Measurements from ENCODE around the gene SMPD3. TPM values are rescaled to one million over a fixed set of nuclear protein-coding genes. Genes with fewer than 3 reads are reported as not detected.

SMPD3 gene
- total RNA-seq, 2 experiments from 2014 or later: 0.89 to 1.1 TPM

- intact Hi-C loops (cut with DNase I, micrococcal nuclease): loop anchor here in 1 of 2 experiments (1.0 kb wide), 1 partner anchor 12 kb away; no protein-coding TSS in a partner anchor
- no peak overlapping the region for H3K27ac ChIP-seq (ENCODE audit: low read depth in 1 of 2, low read length in 2 of 2)
- peaks cover 71% of the 10 kb centered on the region for H3K36me3 Mint-ChIP-seq (ENCODE audit: low read depth)
- no peaks in the 10 kb centered on the region for H3K27me3 Mint-ChIP-seq
- H3K4me1 ChIP-seq (ENCODE audit: insufficient read depth, low read length): peaks cover 45% of the 10 kb centered on the region
- ATAC-seq (ENCODE audit: poor library complexity): no peak
- H3K36me3 ChIP-seq (ENCODE audit: insufficient read depth, low read length): peaks cover 50% of the 10 kb centered on the region
- H3K4me1 Mint-ChIP-seq (ENCODE audit: low read depth): peaks cover 57% of the 10 kb centered on the region
- ChIA-PET POLR2A (no interaction called here), CTCF (no interaction called here)
- H3K27me3 ChIP-seq (ENCODE audit: control insufficient read depth in 1 of 2, insufficient read depth in 2 of 2, low read length in 2 of 2): no peaks in the 10 kb centered on the region
- H3K27ac Mint-ChIP-seq: no peak overlapping the region
- H3K9me3 ChIP-seq (ENCODE audit: control insufficient read depth in 1 of 2, insufficient read depth in 1 of 2, low read length in 2 of 2): no peaks in the 10 kb centered on the region
- H3K4me3 Mint-ChIP-seq: peak overlapping the region; percentile 23
- no peak for TF ChIP-seq CTCF (IDR thresholded peaks at IDR 0.05)
- DNase-seq: no peak
- no peaks in the 10 kb centered on the region for H3K9me3 Mint-ChIP-seq
- H3K4me3 ChIP-seq (ENCODE audit: low read length): no peak overlapping the region
Measured at GRCh38 chr16:68313116-68313515, 135.2 kb downstream of the SMPD3 start.

- no peaks in the 10 kb centered on the region for H3K9me3 Mint-ChIP-seq
- Histone ChIP-seq H3K27me3 (ENCODE audit: control insufficient read depth in 1 of 2, insufficient read depth in 2 of 2, low read length in 2 of 2) (no peaks in the 10 kb centered on the region), H3K4me1 (ENCODE audit: insufficient read depth, low read length) (peaks cover 49% of the 10 kb centered on the region), H3K4me3 (ENCODE audit: low read length) (peak within 1 kb of the TSS; percentile 100), H3K27ac (ENCODE audit: low read depth in 1 of 2, low read length in 2 of 2) (peak within 1 kb of the TSS; percentile 73 to 79), H3K9me3 (ENCODE audit: control insufficient read depth in 1 of 2, insufficient read depth in 1 of 2, low read length in 2 of 2) (no peaks in the 10 kb centered on the region), H3K36me3 (ENCODE audit: insufficient read depth, low read length) (peaks cover 56% of the 10 kb centered on the region)
- peaks cover 62% of the 10 kb centered on the region for H3K4me1 Mint-ChIP-seq (ENCODE audit: low read depth)
- peak within 1 kb of the TSS; percentile 100 for H3K4me3 Mint-ChIP-seq
- POLR2A ChIA-PET: interaction anchor here (0.6 to 2.4 kb wide), 22 partner anchors 9 to 505 kb away, joined by 3 to 90 read pairs (median 5); partner anchors contain the start of genes ESRP2, NFATC3, PLA2G15 and PSMB10
- H3K27me3 Mint-ChIP-seq: no peaks in the 10 kb centered on the region
- CTCF ChIA-PET: interaction anchor here (0.9 to 4.0 kb wide), 8 partner anchors 11 to 226 kb away, joined by 4 to 39 read pairs (median 6); partner anchors contain the start of genes NFATC3 and SLC7A6
- peaks cover 65% of the 10 kb centered on the region for H3K36me3 Mint-ChIP-seq (ENCODE audit: low read depth)
- peak; percentile 14 for TF ChIP-seq CTCF (IDR thresholded peaks at IDR 0.05)
- DNase-seq (peak; percentile 82 to 97 (median 90)), ATAC-seq (ENCODE audit: poor library complexity) (peak; percentile 98)
- peak within 1 kb of the TSS; percentile 91 for H3K27ac Mint-ChIP-seq
- intact Hi-C loops (cut with DNase I, micrococcal nuclease): loop anchor here (1.0 to 2.0 kb wide), 5 partner anchors 18 to 226 kb away; partner anchors contain the start of genes SLC7A6 (in 2 of the 2) and NFATC3 (in 1 of the 2)
Measured at GRCh38 chr16:68310774-68311511, 137.4 kb downstream of the SMPD3 start, which contains the start of the genes PRMT7 and SLC7A6OS. Gene PRMT7, plus strand, starts transcription at chr16:68311019. Its CDS starts 4,961 bp downstream, at chr16:68315980. Gene SLC7A6OS, minus strand, starts transcription at chr16:68310946. Its CDS starts 20 bp downstream, at chr16:68310926.

- H3K27ac Mint-ChIP-seq: peak overlapping the region; percentile 91
- H3K9me3 Mint-ChIP-seq: no peaks in the 10 kb centered on the region
- peaks cover 49% of the 10 kb centered on the region for H3K4me1 ChIP-seq (ENCODE audit: insufficient read depth, low read length)
- ATAC-seq (ENCODE audit: poor library complexity): no peak
- no peaks in the 10 kb centered on the region for H3K27me3 ChIP-seq (ENCODE audit: control insufficient read depth in 1 of 2, insufficient read depth in 2 of 2, low read length in 2 of 2)
- peak overlapping the region; percentile 73 to 79 for H3K27ac ChIP-seq (ENCODE audit: low read depth in 1 of 2, low read length in 2 of 2)
- peak overlapping the region; percentile 100 for H3K4me3 ChIP-seq (ENCODE audit: low read length)
- H3K9me3 ChIP-seq (ENCODE audit: control insufficient read depth in 1 of 2, insufficient read depth in 1 of 2, low read length in 2 of 2): no peaks in the 10 kb centered on the region
- POLR2A ChIA-PET: interaction anchor here (0.6 to 2.4 kb wide), 22 partner anchors 10 to 504 kb away, joined by 3 to 90 read pairs (median 5); partner anchors contain the start of genes ESRP2, NFATC3, PLA2G15 and PSMB10
- no peak for DNase-seq
- peaks cover 57% of the 10 kb centered on the region for H3K4me1 Mint-ChIP-seq (ENCODE audit: low read depth)
- TF ChIP-seq CTCF (IDR thresholded peaks at IDR 0.05): no peak
- CTCF ChIA-PET: interaction anchor here (0.9 to 4.0 kb wide), 8 partner anchors 10 to 226 kb away, joined by 4 to 39 read pairs (median 6); partner anchors contain the start of genes NFATC3 and SLC7A6
- H3K4me3 Mint-ChIP-seq: peak overlapping the region; percentile 100
- H3K36me3 ChIP-seq (ENCODE audit: insufficient read depth, low read length): peaks cover 56% of the 10 kb centered on the region
- H3K36me3 Mint-ChIP-seq (ENCODE audit: low read depth): peaks cover 65% of the 10 kb centered on the region
- H3K27me3 Mint-ChIP-seq: no peaks in the 10 kb centered on the region
- intact Hi-C loops (cut with DNase I, micrococcal nuclease): loop anchor here (1.0 to 2.0 kb wide), 5 partner anchors 18 to 226 kb away; partner anchors contain the start of genes NFATC3 (in 1 of the 2) and SLC7A6 (in 1 of the 2)
Measured at GRCh38 chr16:68310437-68310773, 137.9 kb downstream of the SMPD3 start.
